CD4-positive, alpha-beta T cell treated with Interleukin-10 for 1 hour (primary cell): ENCODE measurements around the gene GPN2.
"Not testable (repeated sequence)": the region's sequence is repeated elsewhere in the genome, so short reads cannot be mapped to it uniquely, and the experiment has no call there.

Source experiments
- DNase-seq: peaks from one replicate; pipeline ENCODE4 v3.0.0-alpha.2; 2020

GPN2 gene

GRCh38 chr1:26900001-26900814, 10.1 kb upstream of the GPN2 start, which contains the start of gene GPATCH3:
Gene GPATCH3 (minus strand): TSS chr1:26900467. CDS start chr1:26900442, 25 bp downstream.
- DNase-seq = peak; percentile 91

GRCh38 chr1:26897351-26897750, 7.3 kb upstream of the GPN2 start:
- no peak for DNase-seq

- no peak for DNase-seq
Observed at GRCh38 chr1:26894263-26894662, 4.2 kb upstream of the GPN2 start.

- DNase-seq = no peak
Observed at GRCh38 chr1:26890467-26890796, 349 bp upstream of the GPN2 start.

- DNase-seq = no peak
Observed at GRCh38 chr1:26888231-26888630, 1.9 kb downstream of the GPN2 start.

GRCh38 chr1:26887125-26887524, 3.0 kb downstream of the GPN2 start:
- peak; percentile 44 for DNase-seq

- DNase-seq = no peak
Observed at GRCh38 chr1:26882696-26883463, 7.2 kb downstream of the GPN2 start.

- DNase-seq = not testable (repeated sequence)
Observed at GRCh38 chr1:26881611-26882010, 8.5 kb downstream of the GPN2 start.

GRCh38 chr1:26879793-26880192, 10.3 kb downstream of the GPN2 start:
- no peak for DNase-seq

GRCh38 chr1:26877326-26877725, 12.8 kb downstream of the GPN2 start:
- DNase-seq = no peak

GRCh38 chr1:26874896-26875295, 15.2 kb downstream of the GPN2 start:
- no peak for DNase-seq

- not testable (repeated sequence) for DNase-seq
Observed at GRCh38 chr1:26873097-26873496, 17.0 kb downstream of the GPN2 start.

- DNase-seq = peak; percentile 97
Observed at GRCh38 chr1:26864610-26865480, 25.2 kb downstream of the GPN2 start.

- no peak for DNase-seq
Observed at GRCh38 chr1:26863685-26864077, 26.4 kb downstream of the GPN2 start.

GRCh38 chr1:26862781-26863684, 27.1 kb downstream of the GPN2 start, which contains the start of gene SFN:
Gene SFN (plus strand): TSS chr1:26863149. CDS start chr1:26863213, 64 bp downstream.
- DNase-seq = peak; percentile 58

GRCh38 chr1:26861889-26862378, 28.1 kb downstream of the GPN2 start:
- no peak for DNase-seq

- no peak for DNase-seq
Observed at GRCh38 chr1:26861286-26861701, 28.8 kb downstream of the GPN2 start.

- no peak for DNase-seq
Observed at GRCh38 chr1:26858891-26859640, 31.0 kb downstream of the GPN2 start.

GRCh38 chr1:26858160-26858559, 31.9 kb downstream of the GPN2 start:
- DNase-seq = no peak

GRCh38 chr1:26857473-26858060, 32.5 kb downstream of the GPN2 start:
- no peak for DNase-seq
